Bronchial epithelial cell (primary cell): ENCODE results near the gene KCNJ12. TPM values are rescaled to one million over a fixed set of nuclear protein-coding genes. Genes with fewer than 3 reads are reported as not detected.
"Not testable (repeated sequence)": the region's sequence is repeated elsewhere in the genome, so short reads cannot be mapped to it uniquely, and the experiment has no call there.

Source experiments
- DNase-seq: peaks from one replicate; pipeline ENCODE4 v3.0.0-alpha.2; 2010; ENCODE audit warnings: low read depth
- FAIRE-seq: peaks from 2 replicates; lab custom pipeline; 2011; peaks lifted over from hg19 to GRCh38; lab: Jason Lieb, UNC
- H3K27me3 ChIP-seq: 2 replicates; pipeline ENCODE4 v1.5.1; 2011; ENCODE audit warnings: low read length; ENCODE audit not compliant: control insufficient read depth, insufficient read depth
- H3K36me3 ChIP-seq: 2 replicates; pipeline ENCODE4 v1.5.1; 2011; ENCODE audit warnings: low read length; ENCODE audit not compliant: control insufficient read depth, insufficient read depth
- H3K4me3 ChIP-seq: 2 replicates; pipeline ENCODE4 v1.5.1; 2011; ENCODE audit warnings: mild to moderate bottlenecking, low read depth, low read length, control low read depth
- total RNA-seq: library from RNA; depleted of rRNA; stranded (reverse); fragments of >200 nt; gene quantifications from 2 replicates; pipeline ENCODE4 v1.2.1, GENCODE V29; 2014
- TF ChIP-seq, protein P1 (sequence below): IDR thresholded peaks from 2 replicates; pipeline ENCODE4 v1.5.1; 2011; ENCODE audit warnings: mild to moderate bottlenecking, moderate library complexity, low read length, control low read depth, inconsistent platforms; ENCODE audit not compliant: insufficient read depth, severe bottlenecking

The KCNJ12 gene
- total RNA-seq, 1 donor from 2014 or later = under 0.01 TPM

DNA sequence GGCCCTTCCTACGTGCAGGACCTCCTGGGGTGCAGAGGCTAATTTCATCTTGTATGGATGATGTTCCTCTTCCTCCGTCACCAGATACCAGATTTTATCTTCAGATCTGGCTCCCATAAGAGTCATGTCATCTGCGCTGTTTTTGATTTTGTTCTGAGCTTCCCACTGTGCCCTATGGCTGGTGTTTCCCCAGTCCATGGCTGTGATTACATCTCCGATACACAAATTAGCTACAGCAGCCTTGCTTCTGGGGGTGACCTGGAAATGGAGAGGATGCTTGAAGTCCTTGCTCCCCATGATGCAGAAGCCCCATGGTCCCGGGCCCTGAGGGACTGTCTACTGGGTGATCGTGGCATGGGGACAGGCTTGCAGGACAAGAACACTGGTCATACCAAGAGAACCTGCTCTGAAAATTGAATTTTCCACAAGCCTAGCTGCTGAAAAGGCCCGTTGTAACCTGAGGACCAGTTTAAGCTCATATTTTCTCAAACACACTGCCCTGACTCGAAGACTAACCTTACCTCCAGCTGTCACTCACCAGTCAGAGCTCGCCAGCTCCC lies 69.0 kb downstream of the KCNJ12 start:
- Histone ChIP-seq H3K27me3 (no peaks in the 10 kb centered on the region), H3K4me3 (no peak overlapping the region), H3K36me3 (no peaks in the 10 kb centered on the region)
- TF ChIP-seq, protein P1, sequence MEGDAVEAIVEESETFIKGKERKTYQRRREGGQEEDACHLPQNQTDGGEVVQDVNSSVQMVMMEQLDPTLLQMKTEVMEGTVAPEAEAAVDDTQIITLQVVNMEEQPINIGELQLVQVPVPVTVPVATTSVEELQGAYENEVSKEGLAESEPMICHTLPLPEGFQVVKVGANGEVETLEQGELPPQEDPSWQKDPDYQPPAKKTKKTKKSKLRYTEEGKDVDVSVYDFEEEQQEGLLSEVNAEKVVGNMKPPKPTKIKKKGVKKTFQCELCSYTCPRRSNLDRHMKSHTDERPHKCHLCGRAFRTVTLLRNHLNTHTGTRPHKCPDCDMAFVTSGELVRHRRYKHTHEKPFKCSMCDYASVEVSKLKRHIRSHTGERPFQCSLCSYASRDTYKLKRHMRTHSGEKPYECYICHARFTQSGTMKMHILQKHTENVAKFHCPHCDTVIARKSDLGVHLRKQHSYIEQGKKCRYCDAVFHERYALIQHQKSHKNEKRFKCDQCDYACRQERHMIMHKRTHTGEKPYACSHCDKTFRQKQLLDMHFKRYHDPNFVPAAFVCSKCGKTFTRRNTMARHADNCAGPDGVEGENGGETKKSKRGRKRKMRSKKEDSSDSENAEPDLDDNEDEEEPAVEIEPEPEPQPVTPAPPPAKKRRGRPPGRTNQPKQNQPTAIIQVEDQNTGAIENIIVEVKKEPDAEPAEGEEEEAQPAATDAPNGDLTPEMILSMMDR = no peak
- no peak for DNase-seq
- no peak for FAIRE-seq

DNA sequence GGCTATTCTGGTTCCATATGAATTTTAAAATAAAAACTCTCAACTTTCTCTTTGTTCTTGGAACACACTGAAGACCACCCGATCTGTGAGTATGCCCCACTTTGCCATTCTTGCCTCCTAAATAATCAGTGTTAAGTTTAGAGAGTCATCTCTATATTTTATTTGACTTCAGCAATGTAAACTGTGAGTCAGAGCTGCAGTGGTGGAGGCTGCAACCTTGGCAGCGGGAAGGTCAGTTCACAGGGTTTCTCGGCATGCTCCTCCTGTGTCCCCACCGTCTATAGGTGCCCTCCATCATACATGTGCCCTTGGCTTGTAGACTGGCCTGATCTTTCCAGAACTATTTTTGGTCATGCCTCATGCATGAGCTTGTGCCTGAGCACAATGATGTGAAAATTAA lies 71.4 kb downstream of the KCNJ12 start:
- DNase-seq, H3K27me3 ChIP-seq, H3K4me3 ChIP-seq, H3K36me3 ChIP-seq, FAIRE-seq: not testable (repeated sequence)

DNA sequence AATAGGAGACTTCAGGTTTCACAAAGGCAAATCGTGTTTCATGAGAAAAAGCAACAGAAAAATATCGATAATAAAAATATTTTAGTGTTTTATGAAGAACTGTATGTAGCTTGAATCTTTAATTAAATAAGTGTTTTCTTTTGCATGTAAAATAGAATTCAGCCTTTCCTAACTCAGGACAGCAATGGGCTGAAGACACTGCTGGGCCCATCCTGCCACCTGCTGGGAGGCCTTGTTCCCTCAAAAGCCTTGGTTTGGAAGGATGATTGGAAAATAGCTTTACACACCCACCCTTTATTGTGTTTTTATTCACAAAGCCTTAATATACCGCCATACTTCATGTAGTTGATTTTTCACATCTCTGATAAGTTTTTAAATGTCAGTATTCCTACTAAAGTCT lies 73.7 kb downstream of the KCNJ12 start:
- H3K36me3 ChIP-seq, H3K4me3 ChIP-seq, H3K27me3 ChIP-seq, DNase-seq, FAIRE-seq: not testable (repeated sequence)

DNA sequence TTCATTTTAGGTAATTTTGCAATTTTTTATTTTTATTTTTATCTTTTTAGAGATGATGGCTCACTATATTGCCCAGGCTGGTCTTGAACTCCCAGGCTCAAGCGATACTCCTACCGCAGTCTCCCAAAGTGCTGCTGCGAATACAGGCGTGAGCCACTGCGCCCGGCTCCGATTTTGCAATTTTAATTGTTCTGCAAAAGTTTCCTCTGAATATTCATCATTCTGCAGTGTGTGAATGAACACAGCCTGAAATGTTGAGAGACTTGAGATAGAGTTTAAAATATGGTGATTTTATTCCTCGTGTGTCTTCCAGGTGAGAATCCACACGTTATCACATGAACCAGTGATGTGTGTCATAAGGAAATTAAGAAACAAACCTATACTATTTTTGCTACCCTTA lies 75.8 kb downstream of the KCNJ12 start:
- FAIRE-seq (no peak), DNase-seq (no peak)
- Histone ChIP-seq H3K36me3 (no peaks in the 10 kb centered on the region), H3K4me3 (no peak overlapping the region), H3K27me3 (peaks cover 2% of the 10 kb centered on the region)
- TF ChIP-seq, protein P1 = no peak

DNA sequence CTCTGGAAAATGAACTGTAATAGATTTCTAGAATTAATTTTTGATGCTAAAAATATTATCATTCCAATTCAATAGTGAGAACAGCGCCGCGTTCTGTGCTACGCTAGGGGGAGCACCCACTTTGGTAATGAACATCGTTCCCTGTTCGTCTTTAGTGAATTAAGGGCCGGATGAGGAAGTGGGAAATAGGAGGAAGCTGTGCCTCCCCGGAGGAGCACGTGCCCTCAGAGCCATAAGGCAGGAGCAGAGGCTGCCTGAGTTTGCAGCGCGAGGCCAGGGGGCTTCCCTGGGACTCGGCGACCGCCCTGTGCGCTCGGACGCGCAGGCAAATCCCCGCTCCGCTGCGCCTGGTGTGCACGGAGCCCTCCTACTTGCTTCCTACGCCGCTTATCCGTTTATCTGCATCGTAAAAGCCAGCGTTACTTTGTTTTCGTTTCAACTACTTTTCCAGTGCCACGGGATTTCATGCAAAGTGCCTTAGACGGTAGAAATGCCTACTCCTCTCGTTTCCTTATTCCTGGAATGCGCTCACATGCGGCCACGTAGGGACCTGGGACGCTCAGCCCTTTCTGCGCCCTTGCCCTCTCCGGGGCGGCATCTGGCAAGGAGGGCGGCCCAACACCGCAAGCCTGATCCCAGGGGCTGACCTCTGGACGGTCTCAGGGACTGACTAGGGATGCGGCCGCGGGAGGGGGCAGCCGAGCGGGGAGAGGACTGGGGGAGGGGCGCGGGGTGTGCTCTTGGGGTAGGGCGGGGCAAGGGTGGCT lies 76.4 kb downstream of the KCNJ12 start:
- H3K36me3 ChIP-seq = no peaks in the 10 kb centered on the region
- no peak for FAIRE-seq
- peaks cover 2% of the 10 kb centered on the region for H3K27me3 ChIP-seq
- TF ChIP-seq, protein P1 = peak; percentile 53
- peak; percentile 53 for DNase-seq
- H3K4me3 ChIP-seq = peak overlapping the region; percentile 14

DNA sequence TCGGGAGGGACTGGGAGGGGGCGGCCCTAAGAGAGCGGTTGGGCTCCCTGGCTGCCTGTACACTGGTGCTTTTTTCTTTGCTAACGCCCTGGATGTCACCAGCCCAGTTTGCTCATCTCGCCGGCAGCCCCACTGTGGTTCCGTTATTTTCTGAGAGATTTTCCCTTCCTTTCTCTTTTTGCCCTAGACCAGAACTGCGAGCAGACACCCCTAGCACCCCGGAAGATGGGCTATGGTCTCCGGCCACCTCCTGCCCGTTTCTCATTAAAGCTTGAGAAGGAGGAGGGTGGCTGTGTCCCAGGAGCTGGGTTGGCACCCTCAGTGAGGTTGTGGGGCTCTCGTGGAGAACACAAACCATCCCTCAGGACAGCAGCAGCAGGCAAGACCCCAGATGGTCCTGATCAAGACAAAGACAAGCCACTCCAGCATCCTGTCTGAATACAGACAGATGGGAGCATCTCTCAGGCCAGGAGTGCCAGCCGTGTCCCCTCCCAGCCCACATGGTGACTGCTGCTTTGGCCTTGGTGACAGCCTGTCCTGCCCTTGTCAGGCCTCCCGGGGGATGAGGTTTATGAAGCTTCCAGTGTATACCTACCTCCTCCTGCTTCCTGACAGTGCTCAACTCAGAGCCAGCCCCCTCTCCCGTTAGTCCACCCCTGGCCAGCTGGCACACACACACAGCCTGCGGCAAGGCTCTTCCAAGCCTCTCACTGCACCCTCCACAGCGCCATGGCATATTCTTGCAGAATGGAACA lies 77.2 kb downstream of the KCNJ12 start:
- no peak overlapping the region for H3K4me3 ChIP-seq
- FAIRE-seq = no peak
- DNase-seq = no peak
- H3K36me3 ChIP-seq = no peaks in the 10 kb centered on the region
- H3K27me3 ChIP-seq = peaks cover 2% of the 10 kb centered on the region
- TF ChIP-seq, protein P1 = no peak

DNA sequence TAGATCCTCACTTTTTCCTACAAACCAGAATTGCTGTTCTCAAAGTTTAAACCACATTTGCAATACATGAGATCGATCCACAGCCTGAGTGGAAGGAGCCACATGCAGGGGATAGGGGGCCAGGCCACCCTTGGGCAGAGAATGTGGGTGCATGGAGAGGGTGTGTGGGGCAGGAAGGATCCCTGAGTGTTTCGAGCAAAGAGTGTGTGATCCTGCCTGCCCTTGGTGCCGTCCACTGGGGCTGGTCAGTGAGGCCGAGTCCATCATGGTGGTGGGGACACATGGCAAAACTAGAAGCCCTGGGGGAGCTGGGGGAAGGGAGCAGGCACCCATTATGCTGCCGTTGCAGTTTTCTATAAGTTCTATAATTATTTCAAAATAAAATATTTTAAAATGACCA lies 77.8 kb downstream of the KCNJ12 start:
- not testable (repeated sequence) for H3K27me3 ChIP-seq, DNase-seq, H3K4me3 ChIP-seq, H3K36me3 ChIP-seq, FAIRE-seq
